ENCODE measurements around the gene STING1. TPM values are rescaled to one million over a fixed set of nuclear protein-coding genes. Genes with fewer than 3 reads are reported as not detected.
"Not testable (repeated sequence)": the region's sequence is repeated elsewhere in the genome, so short reads cannot be mapped to it uniquely, and the experiment has no call there.

The STING1 gene
- total RNA-seq (2021) = 0.37 to 1.6 TPM (median 0.64 TPM) in 3 replicates
- percentile 11 among the genes with signal in this experiment for Bru-seq, nascent RNA
- long read RNA-seq, experiment 1, partial matches to known transcripts = 0 of 2 reads
- long read RNA-seq, experiment 1, other reads (novel, unspliced or antisense) = 2 of 2 reads
- long read RNA-seq, experiment 2 = 0 reads
- long read RNA-seq, experiment 3, partial matches to known transcripts = 0 of 1 reads
- long read RNA-seq, experiment 3, other reads (novel, unspliced or antisense) = 1 of 1 reads

DNA sequence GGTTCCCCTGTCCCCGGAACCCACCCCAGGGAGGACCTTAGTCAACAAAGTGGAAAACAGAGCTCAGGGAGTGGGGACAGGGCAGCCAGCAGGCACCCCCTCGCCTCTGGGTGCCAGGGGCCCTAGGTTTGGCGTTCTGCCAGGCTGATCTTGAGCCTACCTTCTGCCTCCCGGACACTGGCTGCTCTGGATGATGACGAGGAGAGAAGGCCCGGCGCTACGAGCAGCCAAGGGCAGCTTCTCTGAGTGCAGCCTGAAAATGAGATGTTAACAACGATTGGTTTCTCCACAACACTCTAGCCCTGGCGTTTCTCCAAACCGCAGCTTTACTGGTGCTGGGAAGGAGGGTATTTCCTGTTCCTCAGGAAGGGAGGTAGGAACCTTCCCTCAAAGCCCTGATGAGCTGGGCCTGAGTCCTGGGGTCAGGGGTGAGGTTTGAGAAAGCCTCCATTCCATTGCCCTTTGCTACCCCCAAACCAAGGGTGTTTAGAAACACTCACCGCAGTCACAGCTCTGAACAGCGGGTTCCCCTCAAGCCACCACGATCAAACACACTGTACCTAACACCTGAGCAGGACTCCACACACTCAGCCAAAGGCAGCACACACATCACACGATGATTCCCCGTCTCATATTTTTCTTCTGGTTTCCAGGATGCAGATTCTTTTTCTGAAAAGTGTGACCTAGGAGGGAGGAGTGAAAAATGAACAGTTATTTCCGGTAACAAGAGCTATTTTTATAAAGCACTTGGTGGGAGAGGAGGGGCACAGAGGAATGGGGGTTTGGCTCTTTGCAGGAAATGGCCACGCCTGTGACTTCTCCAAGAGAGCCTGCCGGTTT, at the start of gene STING1:
Gene STING1 (minus strand): TSS at position 709 of the 840 bp plus-strand sequence. CDS start 1,054 bp downstream, outside the sequence.
- TF ChIP-seq MXD4 (CRISPR knock-in tag; IDR thresholded peaks at IDR 0.05; ENCODE audit: borderline replicate concordance) = no peak
- no peak for TF ChIP-seq TCF7 (CRISPR knock-in tag; IDR thresholded peaks at IDR 0.05; ENCODE audit: low read depth)
- no peak for ATAC-seq

DNA sequence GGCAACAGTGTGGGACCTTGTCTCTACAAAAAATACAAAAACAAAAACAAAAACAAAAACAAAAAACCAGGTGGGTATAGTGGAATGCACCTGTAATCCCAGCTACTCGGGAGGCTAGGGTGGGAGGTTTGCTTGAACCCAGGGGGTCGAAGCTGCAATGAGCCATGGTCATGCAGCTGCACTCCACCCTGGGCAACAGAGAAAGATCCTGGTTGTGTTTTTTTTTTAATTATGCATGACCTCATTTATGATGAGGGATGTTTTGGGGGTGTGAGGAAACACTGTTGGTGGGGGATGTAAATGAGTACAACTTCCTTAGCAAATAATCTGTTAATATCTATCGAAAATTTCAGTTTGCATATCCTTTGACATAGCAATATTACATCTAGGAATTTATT, 49.2 kb upstream of the STING1 start:
- CTCF ChIA-PET = interaction anchor here (1.4 kb wide), 1 partner anchor 43 kb away, joined by 4 read pairs; no protein-coding TSS in a partner anchor

More for the DNA sequence above, at the start of gene STING1:
- ChIA-PET POLR2A (interaction anchor here (0.6 to 1.2 kb wide), 3 partner anchors 9 to 43 kb away, joined by 3 read pairs; partner anchors contain the start of gene DNAJC18), CTCF (interaction anchor here (0.6 to 1.8 kb wide), 9 partner anchors 8 to 865 kb away, joined by 3 to 15 read pairs (median 3); no protein-coding TSS in a partner anchor)
- Mint-ChIP-seq H3K4me3 (no peak within 1 kb of the TSS), H3K27ac (peak within 1 kb of the TSS; percentile 53), H3K9me3 (no peaks in the 10 kb centered on the region), H3K27me3 (ENCODE audit: low read depth) (no peaks in the 10 kb centered on the region), H3K4me1 (peaks cover 20% of the 10 kb centered on the region), H3K36me3 (no peaks in the 10 kb centered on the region)
- no peak for DNase-seq (ENCODE audit: low spot score)

DNA sequence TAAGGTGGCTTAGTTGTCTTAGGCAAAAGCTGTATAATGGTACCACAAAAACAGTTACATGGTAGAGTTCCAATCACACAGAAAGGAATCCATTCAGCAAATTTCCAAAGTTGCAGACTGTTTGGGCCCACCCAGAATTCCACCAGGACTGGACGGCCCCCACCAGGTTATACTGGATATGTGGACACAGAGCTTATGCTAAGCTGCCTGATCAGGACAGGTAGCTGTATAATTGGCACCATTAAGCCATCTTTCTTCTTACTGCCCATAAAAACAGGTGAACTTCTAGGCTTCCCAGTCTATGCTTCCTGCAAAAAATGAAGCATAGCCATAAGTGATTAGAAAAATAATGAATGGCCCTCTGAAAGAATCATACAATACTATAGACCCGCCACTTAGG, 47.5 kb upstream of the STING1 start:
- CTCF ChIA-PET = interaction anchor here (1.4 kb wide), 1 partner anchor 45 kb away, joined by 3 read pairs; no protein-coding TSS in a partner anchor
- DNase-seq (ENCODE audit: low spot score); H3K36me3 Mint-ChIP-seq; POLR2A ChIA-PET; H3K4me3 Mint-ChIP-seq; H3K27me3 Mint-ChIP-seq (ENCODE audit: low read depth); H3K9me3 Mint-ChIP-seq; H3K27ac Mint-ChIP-seq; ATAC-seq: not testable (repeated sequence)
- H3K4me1 Mint-ChIP-seq = peaks cover 37% of the 10 kb centered on the region

More for the DNA sequence above, 49.2 kb upstream of the STING1 start:
- Mint-ChIP-seq H3K36me3 (peaks cover 3% of the 10 kb centered on the region; the same call in 1 of the 2 replicates), H3K9me3 (peaks cover 10% of the 10 kb centered on the region; the same call in 1 of the 2 replicates), H3K4me3 (no peak overlapping the region), H3K27me3 (ENCODE audit: low read depth) (peaks cover 4% of the 10 kb centered on the region), H3K27ac (no peak overlapping the region), H3K4me1 (peaks cover 20% of the 10 kb centered on the region)
- ATAC-seq (no peak), DNase-seq (ENCODE audit: low spot score) (no peak)
- TF ChIP-seq PRDM15 (CRISPR knock-in tag; IDR thresholded peaks at IDR 0.05) (no peak), HMGA2 (CRISPR knock-in tag; IDR thresholded peaks at IDR 0.05) (no peak), JAZF1 (CRISPR knock-in tag; IDR thresholded peaks at IDR 0.05) (no peak), IRF2 (CRISPR knock-in tag; IDR thresholded peaks at IDR 0.05; ENCODE audit: borderline replicate concordance, low read depth) (no peak), PREB (CRISPR knock-in tag; IDR thresholded peaks at IDR 0.05; ENCODE audit: borderline replicate concordance) (no peak), ZBTB43 (CRISPR knock-in tag; IDR thresholded peaks at IDR 0.05) (no peak), ZMAT4 (CRISPR knock-in tag; IDR thresholded peaks at IDR 0.05) (no peak), ELF4 (CRISPR knock-in tag; IDR thresholded peaks at IDR 0.05; ENCODE audit: low read depth) (no peak)
- POLR2A ChIA-PET = no interaction called here

- CTCF ChIA-PET = interaction anchor here (1.5 kb wide), 1 partner anchor 15 kb away, joined by 3 read pairs; no protein-coding TSS in a partner anchor
- H3K36me3 Mint-ChIP-seq; H3K27me3 Mint-ChIP-seq (ENCODE audit: low read depth); H3K27ac Mint-ChIP-seq; ATAC-seq; POLR2A ChIA-PET; H3K4me3 Mint-ChIP-seq; DNase-seq (ENCODE audit: low spot score); H3K9me3 Mint-ChIP-seq: not testable (repeated sequence)
- H3K4me1 Mint-ChIP-seq = peaks cover 49% of the 10 kb centered on the region
Observed at GRCh38 chr5:139528695-139529094, 46.1 kb upstream of the STING1 start.

GRCh38 chr5:139527896-139528467, 45.4 kb upstream of the STING1 start:
- not testable (repeated sequence) for H3K27me3 Mint-ChIP-seq (ENCODE audit: low read depth); H3K36me3 Mint-ChIP-seq; H3K27ac Mint-ChIP-seq; DNase-seq (ENCODE audit: low spot score); H3K9me3 Mint-ChIP-seq; ATAC-seq
- peak overlapping the region; percentile 33; the same call in 1 of the 2 replicates for H3K4me3 Mint-ChIP-seq
- ChIA-PET POLR2A (interaction anchor here (0.6 kb wide), 1 partner anchor 45 kb away, joined by 5 read pairs; no protein-coding TSS in a partner anchor), CTCF (interaction anchor here (1.0 to 1.5 kb wide), 2 partner anchors 14 to 16 kb away, joined by 3 read pairs; no protein-coding TSS in a partner anchor)
- peaks cover 56% of the 10 kb centered on the region for H3K4me1 Mint-ChIP-seq

- peaks cover 13% of the 10 kb centered on the region for H3K27me3 Mint-ChIP-seq (ENCODE audit: low read depth)
- DNase-seq (ENCODE audit: low spot score); ATAC-seq; H3K36me3 Mint-ChIP-seq; H3K9me3 Mint-ChIP-seq; H3K4me3 Mint-ChIP-seq; H3K27ac Mint-ChIP-seq; POLR2A ChIA-PET: not testable (repeated sequence)
- CTCF ChIA-PET = interaction anchor here (1.0 kb wide), 1 partner anchor 14 kb away, joined by 3 read pairs; no protein-coding TSS in a partner anchor
- H3K4me1 Mint-ChIP-seq = peaks cover 62% of the 10 kb centered on the region
Observed at GRCh38 chr5:139527090-139527470, 44.5 kb upstream of the STING1 start.
